H9 (cell line): ENCODE data around the gene FOXF2. TPM values are rescaled to one million over a fixed set of nuclear protein-coding genes. Genes with fewer than 3 reads are reported as not detected.

Experiments
- DNase-seq: peaks from one replicate; pipeline ENCODE4 v3.0.0-alpha.2; 2017
- H2AFZ ChIP-seq: one replicate; pipeline ENCODE4 v1.6.1; 2013; ENCODE audit warnings: mild to moderate bottlenecking, low read length, control low read depth, moderate library complexity
- H2AK5ac ChIP-seq: 2 replicates; pipeline ENCODE4 v1.6.1; 2013; ENCODE audit warnings: low read length, control low read depth, mixed read lengths; ENCODE audit not compliant: insufficient read length
- H2BK120ac ChIP-seq: one replicate; pipeline ENCODE4 v1.6.1; 2013; ENCODE audit warnings: low read depth, mild to moderate bottlenecking, low read length, control low read depth, inconsistent platforms; ENCODE audit not compliant: poor library complexity, severe bottlenecking
- H2BK12ac ChIP-seq: 2 replicates; pipeline ENCODE4 v1.6.1; 2013; ENCODE audit warnings: low read length, control low read depth, mixed read lengths, low read depth; ENCODE audit not compliant: insufficient read length
- H2BK15ac ChIP-seq: 2 replicates; pipeline ENCODE4 v1.6.1; 2013; ENCODE audit warnings: low read depth, low read length, control low read depth
- H2BK20ac ChIP-seq: one replicate; pipeline ENCODE4 v1.6.1; 2013; ENCODE audit warnings: low read depth, mild to moderate bottlenecking, low read length, control low read depth, inconsistent platforms; ENCODE audit not compliant: poor library complexity, severe bottlenecking
- H2BK5ac ChIP-seq: 2 replicates; pipeline ENCODE4 v1.6.1; 2013; ENCODE audit warnings: low read length, control low read depth, mixed read lengths; ENCODE audit not compliant: insufficient read length
- H3K14ac ChIP-seq: 2 replicates; pipeline ENCODE4 v1.6.1; 2013; ENCODE audit warnings: low read length, control low read depth; ENCODE audit not compliant: insufficient read depth
- H3K18ac ChIP-seq: 2 replicates; pipeline ENCODE4 v1.6.1; 2013; ENCODE audit warnings: low read depth, mild to moderate bottlenecking, mixed read lengths, low read length, control low read depth; ENCODE audit not compliant: insufficient read length
- H3K23ac ChIP-seq: 2 replicates; pipeline ENCODE4 v1.6.1; 2013; ENCODE audit warnings: low read length, control low read depth, mixed read lengths, low read depth; ENCODE audit not compliant: insufficient read length
- H3K23me2 ChIP-seq: 2 replicates; pipeline ENCODE4 v1.6.1; 2013; ENCODE audit warnings: low read depth, mild to moderate bottlenecking, mixed read lengths, low read length, control low read depth; ENCODE audit not compliant: insufficient read length, poor library complexity, severe bottlenecking
- H3K27ac ChIP-seq: 2 replicates; pipeline ENCODE4 v1.5.1; 2013; ENCODE audit warnings: low read length, control low read depth, mixed read lengths, low read depth; ENCODE audit not compliant: insufficient read length
- H3K27me3 ChIP-seq: 2 replicates; pipeline ENCODE4 v1.6.1; 2013; ENCODE audit warnings: low read length, control low read depth, inconsistent platforms; ENCODE audit not compliant: insufficient read depth
- H3K4ac ChIP-seq: 2 replicates; pipeline ENCODE4 v1.6.1; 2013; ENCODE audit warnings: low read depth, mild to moderate bottlenecking, control low read depth, inconsistent platforms, low read length, moderate library complexity
- H3K4me1 ChIP-seq: 2 replicates; pipeline ENCODE4 v1.6.1; 2013; ENCODE audit warnings: low read length, control low read depth, inconsistent platforms; ENCODE audit not compliant: insufficient read depth
- H3K4me2 ChIP-seq: 2 replicates; pipeline ENCODE4 v1.6.1; 2013; ENCODE audit warnings: low read length, control low read depth, mixed read lengths; ENCODE audit not compliant: insufficient read length, insufficient read depth
- H3K56ac ChIP-seq: 2 replicates; pipeline ENCODE4 v1.6.1; 2013; ENCODE audit warnings: low read depth, mild to moderate bottlenecking, mixed read lengths, low read length, control low read depth; ENCODE audit not compliant: insufficient read length
- H3K79me1 ChIP-seq: 2 replicates; pipeline ENCODE4 v1.6.1; 2013; ENCODE audit warnings: low read depth, mild to moderate bottlenecking, moderate library complexity, low read length, control low read depth, inconsistent platforms; ENCODE audit not compliant: insufficient read depth, poor library complexity, severe bottlenecking
- H3K79me2 ChIP-seq: 2 replicates; pipeline ENCODE4 v1.6.1; 2013; ENCODE audit warnings: low read length, control low read depth, inconsistent platforms; ENCODE audit not compliant: insufficient read depth
- H3K9ac ChIP-seq: 2 replicates; pipeline ENCODE4 v1.6.1; 2013; ENCODE audit warnings: low read length, control low read depth, mixed read lengths; ENCODE audit not compliant: insufficient read length; ENCODE audit errors: extremely low read depth
- H3K9me3 ChIP-seq: one replicate; pipeline ENCODE4 v1.6.1; 2013; ENCODE audit warnings: low read depth, low read length, inconsistent platforms; ENCODE audit not compliant: control insufficient read depth
- H3T11ph ChIP-seq: one replicate; pipeline ENCODE4 v1.6.1; 2013; ENCODE audit warnings: mild to moderate bottlenecking, low read length, control low read depth, inconsistent platforms
- H4K20me1 ChIP-seq: one replicate; pipeline ENCODE4 v1.6.1; 2013; ENCODE audit not compliant: control insufficient read depth, insufficient read length, insufficient read depth
- H4K5ac ChIP-seq: 2 replicates; pipeline ENCODE4 v1.6.1; 2013; ENCODE audit warnings: low read depth, mild to moderate bottlenecking, mixed read lengths, low read length, control low read depth; ENCODE audit not compliant: insufficient read length
- H4K8ac ChIP-seq: replicated peaks from 2 replicates; pipeline ENCODE4 v1.6.1; 2013; ENCODE audit warnings: low read length, control low read depth, mixed read lengths, low read depth; ENCODE audit not compliant: insufficient read length
- H4K91ac ChIP-seq: 2 replicates; pipeline ENCODE4 v1.6.1; 2013; ENCODE audit warnings: low read depth, mild to moderate bottlenecking, moderate library complexity, mixed read lengths, low read length, control low read depth; ENCODE audit not compliant: insufficient read length
- H3K27ac Mint-ChIP-seq, 3 experiments: 2 replicates in 2 of 3; 3 replicates in 1 of 3; pipeline ENCODE4 v1.8.0; 2020 to 2021; ENCODE audit warnings: mixed read lengths in 3 of 3, mild to moderate bottlenecking in 1 of 3, moderate library complexity in 1 of 3
- H3K27me3 Mint-ChIP-seq: 2 replicates; pipeline ENCODE4 v1.8.0; 2021; ENCODE audit warnings: low read depth, mild to moderate bottlenecking, moderate library complexity, mixed read lengths
- H3K36me3 Mint-ChIP-seq, 3 experiments: 2 replicates in 2 of 3; 3 replicates in 1 of 3; pipeline ENCODE4 v1.8.0; 2020 to 2021; ENCODE audit warnings: low read depth in 3 of 3, mixed read lengths in 3 of 3; ENCODE audit not compliant: insufficient read depth in 1 of 3
- H3K4me1 Mint-ChIP-seq, 2 experiments: 2 replicates each; pipeline ENCODE4 v1.8.0; 2020; ENCODE audit warnings: mixed read lengths in 2 of 2
- H3K4me3 Mint-ChIP-seq, 2 experiments: 2 replicates in 1 of 2; 3 replicates in 1 of 2; pipeline ENCODE4 v1.8.0; 2020 to 2021; ENCODE audit warnings: mild to moderate bottlenecking in 2 of 2, mixed read lengths in 2 of 2, moderate library complexity in 1 of 2
- H3K9me3 Mint-ChIP-seq, 2 experiments: 2 replicates in 1 of 2; 3 replicates in 1 of 2; pipeline ENCODE4 v1.8.0; 2020; ENCODE audit warnings: mild to moderate bottlenecking in 2 of 2, mixed read lengths in 2 of 2, moderate library complexity in 1 of 2
- CTCF ChIP-seq: fragments of 200-600 bp; sonication (generic); conservative IDR thresholded peaks from 3 replicates; pipeline ENCODE4 v1.8.0; 2021; ENCODE audit warnings: antibody characterized with exemption, mild to moderate bottlenecking
- WGBS: extraction: QIAGEN DNeasy Blood & Tissue Kit; methylation state at CpG from one replicate; pipeline ENCODE4 v1.1.7; 2013; ENCODE audit warnings: missing lambda C conversion rate, low lambda C conversion rate, mixed read lengths; ENCODE audit not compliant: insufficient read length; ENCODE audit errors: extremely low coverage; 5-methylcytosine and 5-hydroxymethylcytosine counted together
- total RNA-seq: library from RNA; stranded (reverse); gene quantifications from 2 replicates; pipeline ENCODE4 v1.2.1, GENCODE V29; 2021

The FOXF2 gene
- total RNA-seq, 1 experiment from 2014 or later, result not detected

DNA sequence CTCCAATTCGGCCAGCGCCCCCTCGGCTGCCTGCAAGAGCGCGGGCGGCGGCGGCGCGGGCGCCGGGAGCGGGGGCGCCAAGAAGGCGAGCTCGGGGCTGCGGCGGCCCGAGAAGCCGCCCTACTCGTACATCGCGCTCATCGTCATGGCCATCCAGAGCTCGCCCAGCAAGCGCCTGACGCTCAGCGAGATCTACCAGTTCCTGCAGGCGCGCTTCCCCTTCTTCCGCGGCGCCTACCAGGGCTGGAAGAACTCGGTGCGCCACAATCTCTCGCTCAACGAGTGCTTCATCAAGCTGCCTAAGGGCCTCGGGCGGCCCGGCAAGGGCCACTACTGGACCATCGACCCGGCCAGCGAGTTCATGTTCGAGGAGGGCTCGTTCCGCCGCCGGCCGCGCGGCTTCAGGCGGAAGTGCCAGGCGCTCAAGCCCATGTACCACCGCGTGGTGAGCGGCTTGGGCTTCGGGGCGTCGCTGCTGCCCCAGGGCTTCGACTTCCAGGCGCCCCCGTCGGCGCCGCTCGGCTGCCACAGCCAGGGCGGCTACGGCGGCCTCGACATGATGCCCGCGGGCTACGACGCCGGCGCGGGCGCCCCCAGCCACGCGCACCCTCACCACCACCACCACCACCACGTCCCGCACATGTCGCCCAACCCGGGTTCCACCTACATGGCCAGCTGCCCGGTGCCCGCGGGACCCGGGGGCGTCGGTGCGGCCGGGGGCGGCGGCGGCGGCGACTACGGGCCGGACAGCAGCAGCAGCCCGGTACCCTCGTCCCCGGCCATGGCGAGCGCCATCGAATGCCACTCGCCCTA lies 963 bp downstream of the FOXF2 start:
- no peak overlapping the region for H2BK120ac ChIP-seq
- no peak overlapping the region for H2BK15ac ChIP-seq
- H3K79me2 ChIP-seq, result no peaks in the 10 kb centered on the region
- Mint-ChIP-seq H3K9me3 (peaks cover 2 to 9% of the 10 kb centered on the region in 2 experiments; a peak in 3 of 5 replicates), H3K4me3 (peak overlapping the region; percentile 55 to 80), H3K27me3 (peaks cover 94% of the 10 kb centered on the region), H3K27ac (no peak overlapping the region), H3K4me1 (peaks cover 14 to 31% of the 10 kb centered on the region in 2 experiments), H3K36me3 (no peaks in the 10 kb centered on the region)
- H3K23me2 ChIP-seq, result peaks cover 3% of the 10 kb centered on the region
- H3K23ac ChIP-seq, result no peak overlapping the region
- no peak overlapping the region for H3K4ac ChIP-seq
- no peak overlapping the region for H4K8ac ChIP-seq
- no peak overlapping the region for H3K9ac ChIP-seq
- H4K20me1 ChIP-seq, result no peaks in the 10 kb centered on the region
- no peak overlapping the region for H3K56ac ChIP-seq
- no peak overlapping the region for H3T11ph ChIP-seq
- no peaks in the 10 kb centered on the region for H3K4me1 ChIP-seq
- H3K27ac ChIP-seq, result no peak overlapping the region
- H2AK5ac ChIP-seq, result no peak overlapping the region
- no peak for TF ChIP-seq CTCF
- H3K4me2 ChIP-seq, result peak overlapping the region; percentile 39
- no peak overlapping the region for H4K91ac ChIP-seq
- no peak overlapping the region for H2AFZ ChIP-seq
- H2BK5ac ChIP-seq, result no peak overlapping the region
- H2BK20ac ChIP-seq, result no peak overlapping the region
- no peak overlapping the region for H3K18ac ChIP-seq
- H3K9me3 ChIP-seq, result no peaks in the 10 kb centered on the region
- H3K27me3 ChIP-seq, result peaks cover 87% of the 10 kb centered on the region
- H2BK12ac ChIP-seq, result no peak overlapping the region
- WGBS, result no CpG with 5 or more reads among the region's 106 CpGs
- H3K79me1 ChIP-seq, result no peaks in the 10 kb centered on the region
- no peak overlapping the region; the same call in 1 of the 2 replicates for H3K14ac ChIP-seq
- no peak overlapping the region for H4K5ac ChIP-seq
- peak; percentile 60 for DNase-seq
